Rectal smooth muscle tissue (tissue), 1 donor: Measurements from ENCODE around the gene DIS3L2.
"Not testable (repeated sequence)": the region's sequence is repeated elsewhere in the genome, so short reads cannot be mapped to it uniquely, and the experiment has no call there.

ENCODE experiments used
- H3K27ac ChIP-seq: one replicate; pipeline ENCODE4 v1.7.0; 2013; ENCODE audit warnings: low read depth, low read length, inconsistent platforms
- H3K27me3 ChIP-seq: one replicate; pipeline ENCODE4 v1.7.0; 2013; ENCODE audit warnings: low read length; ENCODE audit not compliant: control insufficient read depth, insufficient read depth
- H3K36me3 ChIP-seq: one replicate; pipeline ENCODE4 v1.7.0; 2013; ENCODE audit warnings: low read length; ENCODE audit not compliant: control insufficient read depth, insufficient read depth
- H3K4me1 ChIP-seq: one replicate; pipeline ENCODE4 v1.7.0; 2013; ENCODE audit warnings: low read length; ENCODE audit not compliant: control insufficient read depth, insufficient read depth
- H3K4me3 ChIP-seq: one replicate; pipeline ENCODE4 v1.7.0; 2013; ENCODE audit warnings: low read length
- H3K9ac ChIP-seq: one replicate; pipeline ENCODE4 v1.7.0; 2013; ENCODE audit warnings: low read length

Gene DIS3L2

DNA sequence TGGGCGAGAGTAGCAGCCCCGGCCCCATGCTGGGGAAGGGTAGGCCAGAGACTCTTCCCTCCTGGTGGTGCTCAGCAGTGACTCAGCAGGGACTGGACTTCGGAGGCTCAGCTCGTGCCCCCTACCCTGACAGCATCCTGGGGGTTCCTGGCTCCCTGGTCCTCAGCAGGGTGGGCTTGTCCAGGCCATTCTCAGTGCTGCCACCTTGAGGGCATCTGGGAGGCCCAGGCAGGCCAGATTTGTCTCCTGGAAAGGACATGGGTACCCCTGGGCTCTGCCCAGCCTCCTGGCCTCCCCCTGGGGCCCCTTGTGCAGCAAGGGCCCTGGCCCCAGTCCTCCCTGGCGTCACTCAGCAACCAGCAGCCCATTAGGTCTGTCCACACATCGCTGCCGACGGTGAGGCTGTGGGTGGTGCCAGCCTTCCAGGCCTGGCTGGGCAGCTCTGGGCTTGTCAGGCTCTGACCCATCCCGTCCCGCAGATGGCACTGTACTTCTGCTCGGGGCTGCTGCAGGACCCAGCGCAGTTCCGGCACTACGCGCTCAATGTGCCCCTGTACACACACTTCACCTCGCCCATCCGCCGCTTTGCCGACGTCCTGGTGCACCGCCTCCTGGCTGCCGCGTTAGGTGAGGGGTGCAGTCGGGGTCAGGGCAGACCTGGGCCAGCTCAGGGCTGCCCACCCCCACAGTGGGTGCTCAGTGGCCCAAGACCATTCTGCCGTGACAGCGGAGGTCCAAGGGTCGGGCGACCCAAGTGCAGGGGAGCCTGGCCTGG lies 372.0 kb downstream of the DIS3L2 start:
- H3K27ac ChIP-seq, result no peak overlapping the region
- no peak overlapping the region for H3K9ac ChIP-seq
- H3K36me3 ChIP-seq, result no peaks in the 10 kb centered on the region
- no peaks in the 10 kb centered on the region for H3K4me1 ChIP-seq
- no peak overlapping the region for H3K4me3 ChIP-seq
- H3K27me3 ChIP-seq, result no peaks in the 10 kb centered on the region

DNA sequence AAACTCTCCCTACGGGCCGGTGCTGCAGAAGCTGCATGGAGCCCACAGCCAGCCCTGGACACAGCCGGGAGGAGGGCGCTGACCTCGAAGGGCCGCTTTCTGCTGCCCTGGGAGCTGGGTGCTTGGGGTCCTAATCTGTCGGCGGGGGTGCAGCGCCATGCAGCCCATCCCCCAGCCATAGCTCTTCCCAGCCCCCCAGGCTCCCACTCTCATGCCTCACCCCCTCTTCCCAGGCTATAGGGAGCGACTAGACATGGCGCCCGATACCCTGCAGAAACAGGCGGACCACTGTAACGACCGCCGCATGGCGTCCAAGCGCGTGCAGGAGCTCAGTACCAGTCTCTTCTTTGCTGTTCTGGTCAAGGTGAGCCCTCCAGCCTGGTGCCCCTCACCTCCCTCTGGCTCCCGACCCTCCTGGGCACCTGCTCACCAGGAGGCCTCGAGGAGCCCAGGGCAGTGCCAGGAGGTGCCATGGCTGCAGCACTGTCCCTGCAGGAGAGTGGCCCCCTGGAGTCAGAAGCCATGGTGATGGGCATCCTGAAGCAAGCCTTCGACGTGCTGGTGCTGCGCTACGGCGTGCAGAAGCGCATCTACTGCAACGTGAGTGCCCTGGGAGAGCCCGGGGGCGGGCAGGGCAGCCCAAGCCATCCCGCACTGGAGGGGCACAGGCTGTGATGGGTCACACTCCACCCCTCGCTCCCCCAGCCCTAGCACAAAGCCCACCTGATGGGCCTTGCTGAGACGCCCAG lies 372.8 kb downstream of the DIS3L2 start:
- H3K27ac ChIP-seq, H3K36me3 ChIP-seq, H3K27me3 ChIP-seq, H3K4me1 ChIP-seq, H3K4me3 ChIP-seq, H3K9ac ChIP-seq: not testable (repeated sequence)

DNA sequence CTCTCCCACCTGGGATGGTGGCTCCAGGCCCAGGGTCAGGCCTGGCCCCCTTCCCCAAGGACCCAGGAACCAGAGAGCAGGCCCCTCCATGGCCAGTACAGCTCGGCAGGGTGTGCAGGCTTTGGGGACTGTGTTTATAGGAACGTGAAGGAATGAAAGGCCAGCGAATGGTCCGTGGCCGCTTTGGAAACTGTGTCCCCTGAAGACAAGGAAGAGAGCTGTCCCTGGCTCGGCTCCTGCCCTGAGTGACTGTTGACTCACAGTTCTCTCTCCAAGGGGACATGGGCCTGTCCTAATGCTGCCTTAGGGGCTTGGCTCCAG lies 373.3 kb downstream of the DIS3L2 start:
- not testable (repeated sequence) for H3K27ac ChIP-seq, H3K27me3 ChIP-seq, H3K4me3 ChIP-seq, H3K36me3 ChIP-seq, H3K9ac ChIP-seq, H3K4me1 ChIP-seq

DNA sequence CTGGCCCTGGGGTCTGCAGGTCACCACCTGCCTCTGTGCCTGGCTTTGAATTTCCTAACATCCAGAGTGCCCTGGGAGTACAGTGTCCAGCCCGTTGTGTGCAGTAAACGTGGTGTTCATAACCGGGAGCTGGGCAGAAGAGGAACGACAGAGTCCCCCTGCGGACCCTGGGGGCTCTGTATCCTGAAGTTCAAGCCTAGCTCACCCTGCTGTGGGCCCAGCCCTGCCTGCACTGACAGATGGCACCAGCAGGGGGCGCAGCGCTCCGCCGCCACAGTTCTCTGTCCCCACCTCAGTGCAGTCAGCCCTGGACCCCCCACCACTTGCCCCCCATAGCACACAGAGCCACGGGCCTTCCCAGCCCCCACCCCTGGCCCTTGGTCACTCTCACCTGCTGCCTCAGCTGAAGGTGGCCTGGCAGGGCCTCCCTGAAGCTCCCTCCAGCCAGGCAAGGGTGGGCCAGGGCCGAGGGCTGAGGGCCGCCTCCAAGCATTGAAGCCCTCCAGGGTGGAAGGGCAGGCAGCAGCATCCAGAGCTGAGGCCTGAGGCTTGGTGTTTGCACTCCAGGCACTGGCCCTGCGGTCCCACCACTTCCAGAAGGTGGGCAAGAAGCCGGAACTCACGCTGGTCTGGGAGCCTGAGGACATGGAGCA lies 373.8 kb downstream of the DIS3L2 start:
- not testable (repeated sequence) for H3K4me3 ChIP-seq, H3K36me3 ChIP-seq, H3K27ac ChIP-seq, H3K4me1 ChIP-seq, H3K27me3 ChIP-seq, H3K9ac ChIP-seq

DNA sequence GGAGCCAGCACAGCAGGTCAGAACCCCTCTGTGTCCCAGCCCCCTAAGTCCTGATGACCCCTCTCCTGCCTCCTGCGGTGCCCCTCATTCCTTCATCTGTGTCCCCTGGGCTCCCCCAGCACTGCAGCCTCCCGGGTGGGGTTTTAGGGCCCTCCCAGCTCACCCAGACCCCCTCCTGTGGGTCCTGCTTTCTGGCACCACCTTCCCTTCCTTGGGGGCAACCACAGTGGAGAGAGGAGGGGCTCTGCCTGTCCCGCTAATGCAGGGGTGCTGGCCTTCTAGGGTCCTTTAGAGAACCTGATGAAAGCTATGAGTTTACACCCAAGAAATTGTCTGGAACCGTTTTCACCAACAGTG lies 374.3 kb downstream of the DIS3L2 start:
- Histone ChIP-seq H3K4me1 (no peaks in the 10 kb centered on the region), H3K27me3 (no peaks in the 10 kb centered on the region), H3K36me3 (no peaks in the 10 kb centered on the region), H3K9ac (no peak overlapping the region), H3K4me3 (no peak overlapping the region), H3K27ac (no peak overlapping the region)

DNA sequence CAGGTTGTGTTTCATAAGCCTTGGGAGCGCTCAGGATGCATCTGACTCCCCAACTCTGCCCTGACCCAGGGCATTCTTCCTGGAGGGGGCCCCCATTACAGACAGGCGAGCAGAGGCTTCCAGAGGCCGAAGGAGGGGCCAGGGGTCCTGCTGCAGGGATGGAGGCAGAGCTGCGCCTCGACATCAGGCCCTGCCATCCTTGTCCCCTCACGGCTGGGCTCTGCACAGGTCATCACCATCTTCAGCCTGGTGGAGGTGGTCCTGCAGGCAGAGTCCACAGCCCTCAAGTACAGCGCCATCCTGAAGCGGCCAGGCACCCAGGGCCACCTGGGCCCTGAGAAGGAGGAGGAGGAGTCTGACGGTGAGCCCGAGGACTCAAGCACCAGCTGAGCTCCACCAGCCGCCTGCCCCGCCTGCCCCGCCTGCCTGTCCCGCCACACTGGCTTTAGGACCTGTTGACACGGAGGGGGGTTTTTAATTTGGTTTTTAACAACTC lies 374.8 kb downstream of the DIS3L2 start:
- Histone ChIP-seq H3K27ac (no peak overlapping the region), H3K4me1 (no peaks in the 10 kb centered on the region), H3K9ac (no peak overlapping the region), H3K27me3 (no peaks in the 10 kb centered on the region), H3K36me3 (no peaks in the 10 kb centered on the region), H3K4me3 (no peak overlapping the region)

DNA sequence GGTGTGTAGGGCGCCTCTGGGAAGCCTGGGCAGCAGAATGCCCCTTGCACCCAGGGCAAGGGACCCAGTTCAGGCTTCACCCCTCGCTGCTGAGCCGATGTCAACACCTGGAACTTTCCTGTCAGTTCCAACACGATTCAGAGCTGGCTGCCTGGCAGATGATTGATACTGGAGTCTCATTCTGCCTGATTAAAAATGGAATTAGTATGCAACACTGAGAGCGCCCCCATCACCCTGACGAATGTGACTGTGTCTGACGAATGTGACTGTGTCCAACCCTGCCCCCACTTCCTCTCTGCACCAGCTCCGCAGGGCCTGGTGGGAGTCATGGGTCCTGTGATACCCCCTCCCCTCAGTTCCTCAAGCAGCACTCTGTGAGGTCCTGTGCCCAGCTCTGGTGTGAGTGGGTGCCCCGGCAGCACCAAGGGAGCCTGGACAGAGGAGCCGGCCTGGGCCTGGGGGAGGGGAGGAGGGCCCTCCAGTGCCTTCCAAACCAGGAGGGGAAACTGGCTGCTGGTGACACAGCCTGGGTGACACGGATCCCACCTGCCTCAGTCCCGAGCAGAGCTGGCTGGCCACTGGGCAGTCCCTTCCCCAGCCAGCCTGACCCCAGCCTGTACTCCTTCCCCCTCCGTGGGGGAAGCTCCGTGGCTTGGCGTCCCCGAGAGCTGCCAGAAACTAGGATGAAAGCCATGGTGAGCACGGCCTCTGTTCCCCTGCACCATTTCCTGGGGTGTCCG lies 375.6 kb downstream of the DIS3L2 start:
- Histone ChIP-seq H3K4me1 (no peaks in the 10 kb centered on the region), H3K36me3 (no peaks in the 10 kb centered on the region), H3K4me3 (no peak overlapping the region), H3K9ac (no peak overlapping the region), H3K27ac (no peak overlapping the region), H3K27me3 (no peaks in the 10 kb centered on the region)

DNA sequence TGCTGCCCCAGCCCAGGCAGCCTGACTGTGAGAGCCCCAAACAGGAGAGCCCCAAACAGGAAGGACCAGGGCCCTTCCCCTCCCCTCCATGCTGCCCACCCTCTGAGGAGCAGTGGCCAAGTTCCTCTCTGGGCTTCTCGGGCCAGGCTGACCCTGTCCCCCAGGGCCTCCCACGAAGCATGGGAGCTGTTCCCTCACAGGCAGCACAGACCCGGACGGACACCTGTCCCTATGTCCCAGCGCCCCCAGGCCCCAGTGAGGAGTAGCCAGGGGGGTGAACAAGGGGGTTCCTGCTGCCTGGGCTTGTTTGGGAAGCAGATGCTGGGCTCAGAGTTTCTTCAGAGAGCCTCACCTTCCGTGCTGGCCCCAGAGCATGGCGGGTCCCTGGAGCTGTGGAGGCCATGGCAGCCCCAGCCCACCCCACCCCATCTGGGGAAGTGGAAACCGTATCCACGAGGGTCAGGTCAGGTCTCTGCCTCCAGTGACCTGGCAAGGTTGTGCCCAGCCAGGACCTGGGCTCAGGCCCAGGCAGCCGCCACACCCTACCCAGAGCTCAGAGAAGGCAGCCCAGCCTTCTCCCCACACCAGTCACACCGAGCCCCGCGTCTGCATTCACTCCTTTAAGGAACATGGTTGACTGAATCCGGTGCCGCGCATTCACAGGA lies 376.7 kb downstream of the DIS3L2 start:
- not testable (repeated sequence) for H3K27me3 ChIP-seq, H3K4me3 ChIP-seq, H3K27ac ChIP-seq, H3K9ac ChIP-seq, H3K4me1 ChIP-seq, H3K36me3 ChIP-seq

DNA sequence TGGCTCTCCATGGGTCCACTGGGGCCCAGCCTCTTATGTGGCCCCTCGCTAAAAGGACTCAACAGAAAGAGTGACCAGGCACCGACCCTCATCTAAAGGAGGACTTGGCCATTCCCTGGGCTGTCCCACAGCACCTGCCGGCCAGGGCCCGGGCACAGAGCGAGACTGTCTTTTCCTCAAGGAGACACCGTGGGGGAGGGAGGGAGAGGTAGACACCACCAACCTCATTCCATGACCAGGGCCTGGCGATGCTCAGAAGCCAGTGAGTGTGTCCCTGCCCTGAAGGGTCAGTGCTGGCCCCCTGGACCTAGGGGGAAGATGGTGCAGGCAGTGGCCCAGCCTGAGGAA lies 377.2 kb downstream of the DIS3L2 start:
- Histone ChIP-seq H3K4me3 (no peak overlapping the region), H3K27ac (no peak overlapping the region), H3K27me3 (no peaks in the 10 kb centered on the region), H3K4me1 (no peaks in the 10 kb centered on the region), H3K9ac (no peak overlapping the region), H3K36me3 (no peaks in the 10 kb centered on the region)

DNA sequence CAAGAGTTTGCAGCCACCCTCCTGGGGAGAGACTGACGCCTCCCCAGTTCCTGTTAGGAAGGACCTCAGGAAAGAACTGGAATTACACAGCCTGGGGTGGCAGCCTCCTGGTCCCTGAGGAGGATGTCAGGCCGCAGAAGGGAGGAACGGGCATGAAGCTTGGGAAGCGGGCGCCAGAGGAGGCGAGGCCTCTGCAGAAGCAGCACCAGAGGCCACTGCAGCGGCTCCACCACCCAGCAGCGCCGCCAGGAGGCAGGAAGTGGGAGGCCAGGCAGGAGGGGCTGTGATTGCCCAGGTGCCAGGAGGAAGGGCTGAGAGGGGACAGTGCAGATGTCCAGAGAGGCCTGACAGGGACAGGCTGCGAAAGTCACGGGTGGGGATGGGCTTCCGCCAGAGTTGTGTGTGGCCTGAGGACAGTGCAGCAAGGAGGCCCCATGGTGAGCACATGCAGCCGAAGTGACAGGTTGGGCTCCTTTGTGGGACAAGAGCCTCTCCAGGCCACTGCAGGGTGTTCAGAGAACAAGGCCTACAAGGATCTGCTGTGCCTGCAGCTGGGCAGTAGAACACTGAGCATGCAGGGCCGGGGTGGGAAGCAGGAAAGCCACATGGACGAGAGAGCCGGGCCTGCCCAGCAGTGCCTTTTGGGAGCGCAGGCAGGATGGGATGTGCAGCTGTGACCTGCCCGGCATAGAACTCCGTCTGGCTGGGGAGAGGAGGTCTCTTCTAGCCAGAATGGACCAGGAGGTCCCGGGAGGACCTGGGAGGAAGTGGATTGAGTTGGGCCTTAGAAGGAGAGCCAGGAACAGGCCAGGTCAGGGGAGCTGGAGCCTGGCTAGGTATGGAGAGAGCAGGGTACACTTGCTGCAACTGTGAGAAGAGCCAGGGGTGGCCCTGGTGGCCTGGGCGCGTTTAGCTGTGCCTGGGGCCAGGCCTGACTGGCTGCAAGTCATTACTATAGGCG lies 377.9 kb downstream of the DIS3L2 start:
- Histone ChIP-seq H3K4me1 (no peaks in the 10 kb centered on the region), H3K9ac (no peak overlapping the region), H3K4me3 (no peak overlapping the region), H3K27me3 (no peaks in the 10 kb centered on the region), H3K27ac (no peak overlapping the region), H3K36me3 (no peaks in the 10 kb centered on the region)

DNA sequence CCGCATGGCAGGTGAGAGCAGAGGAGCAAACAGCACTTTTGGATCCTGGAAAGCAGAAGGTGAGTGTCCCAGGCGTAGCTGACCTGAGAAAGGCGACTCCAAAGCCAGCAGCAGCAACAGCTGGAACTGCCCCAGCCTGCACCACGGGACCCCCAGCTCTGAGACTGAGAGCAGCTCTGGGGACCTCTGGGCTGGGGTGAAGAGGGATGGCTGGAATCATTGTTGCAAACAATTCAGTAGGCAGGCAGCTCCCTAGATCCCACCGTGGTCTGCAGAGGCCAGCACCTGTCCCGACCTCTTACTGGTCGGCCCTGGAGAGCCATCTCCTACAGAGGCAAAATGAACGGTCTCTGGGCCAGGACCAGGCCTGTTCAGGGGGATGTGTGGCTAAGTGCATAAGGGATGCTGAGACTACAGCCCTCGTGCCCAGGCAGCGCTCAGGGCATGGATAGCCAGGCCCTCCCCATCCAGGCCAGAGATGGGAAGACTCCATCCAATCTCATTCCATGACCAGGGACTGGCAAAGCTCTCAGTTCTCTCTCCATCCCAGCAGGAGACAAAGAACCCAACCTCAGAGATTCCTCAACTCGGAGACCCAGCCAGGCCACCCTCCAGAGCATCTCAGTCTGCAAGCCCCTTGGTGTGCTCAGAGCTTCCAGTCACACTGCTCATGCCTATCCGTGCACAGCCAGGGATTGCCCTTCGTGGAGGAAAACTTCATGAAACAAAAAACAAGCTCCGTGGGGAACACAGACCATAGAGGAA lies 378.8 kb downstream of the DIS3L2 start:
- Histone ChIP-seq H3K4me1 (no peaks in the 10 kb centered on the region), H3K9ac (no peak overlapping the region), H3K27me3 (no peaks in the 10 kb centered on the region), H3K36me3 (no peaks in the 10 kb centered on the region), H3K27ac (no peak overlapping the region), H3K4me3 (no peak overlapping the region)
